ENCODE data around the gene PRRT1.
A peak's percentile ranks its signal among the peaks of the same experiment; 100 is the strongest.

PRRT1 gene

DNA sequence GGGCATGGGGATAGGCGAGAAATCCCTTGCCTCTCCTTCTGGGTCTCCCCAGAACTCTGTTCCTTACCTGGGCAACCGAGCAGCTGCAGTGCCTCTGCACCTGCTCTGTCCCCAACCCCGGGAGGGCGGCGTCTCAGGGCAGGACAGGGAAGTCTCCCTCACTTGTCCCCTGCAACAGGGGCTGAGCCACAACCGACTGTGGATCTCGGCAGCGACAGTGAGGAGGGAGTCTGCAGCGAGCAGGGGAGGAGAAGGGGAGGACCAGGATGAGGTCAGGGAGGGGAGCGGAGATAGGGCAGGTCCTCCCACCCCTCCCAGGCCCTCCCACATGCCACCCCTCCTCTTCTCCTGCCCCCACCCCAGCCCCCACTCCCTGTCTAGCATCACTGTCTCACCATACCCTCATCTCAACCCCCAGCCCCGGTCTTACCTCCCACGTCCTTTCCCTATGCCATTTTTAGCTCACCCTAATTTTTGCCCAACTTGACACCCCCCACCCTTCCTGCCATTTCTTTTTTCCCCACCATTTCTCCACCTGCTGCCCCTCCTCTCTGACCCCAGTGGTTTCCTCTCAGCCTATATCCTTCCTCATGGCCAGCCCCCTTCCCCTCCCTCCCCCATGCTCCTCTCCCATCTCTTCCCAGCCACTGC is 42.5 kb downstream of the PRRT1 start, which contains the start of gene TNXB:
TSS of gene TNXB (minus strand) at position 225 of the 651 bp plus-strand sequence. CDS start 11,140 bp downstream, outside the sequence.
- no peak for TF ChIP-seq YY1 (IDR thresholded peaks at IDR 0.05; ENCODE audit: low read depth)

DNA sequence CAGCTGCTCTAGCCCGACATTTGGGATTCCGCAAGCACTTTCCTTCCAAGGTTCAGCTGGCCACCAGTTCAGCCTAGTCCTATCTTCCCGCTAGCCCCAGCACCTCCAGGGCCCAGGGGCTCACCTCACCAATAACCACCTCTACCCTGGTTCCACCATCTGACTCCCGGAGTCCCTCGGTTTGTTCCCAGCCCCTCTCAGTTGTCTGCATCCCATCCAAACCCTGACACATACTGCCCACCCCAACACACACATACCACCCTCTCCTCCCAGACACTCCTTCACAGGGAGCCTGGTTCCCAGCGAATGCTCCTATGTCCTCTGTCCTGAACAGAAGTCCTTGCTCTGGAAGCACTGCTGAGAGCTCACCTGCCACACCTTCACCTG is 43.0 kb downstream of the PRRT1 start:
- TF ChIP-seq CREB1 (IDR thresholded peaks at IDR 0.05; ENCODE audit: low read depth), result no peak
- TF ChIP-seq TEAD4 (IDR thresholded peaks at IDR 0.05), result no peak
- TF ChIP-seq, protein P1, sequence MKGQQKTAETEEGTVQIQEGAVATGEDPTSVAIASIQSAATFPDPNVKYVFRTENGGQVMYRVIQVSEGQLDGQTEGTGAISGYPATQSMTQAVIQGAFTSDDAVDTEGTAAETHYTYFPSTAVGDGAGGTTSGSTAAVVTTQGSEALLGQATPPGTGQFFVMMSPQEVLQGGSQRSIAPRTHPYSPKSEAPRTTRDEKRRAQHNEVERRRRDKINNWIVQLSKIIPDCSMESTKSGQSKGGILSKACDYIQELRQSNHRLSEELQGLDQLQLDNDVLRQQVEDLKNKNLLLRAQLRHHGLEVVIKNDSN (IDR thresholded peaks at IDR 0.05), result no peak
- TF ChIP-seq FOXM1 (IDR thresholded peaks at IDR 0.05; ENCODE audit: borderline replicate concordance, low read depth), result no peak
- no peak for TF ChIP-seq CEBPB (IDR thresholded peaks at IDR 0.05)
- TF ChIP-seq EP300 (IDR thresholded peaks at IDR 0.05; ENCODE audit: borderline replicate concordance), result no peak
- no peak for TF ChIP-seq NFIC (IDR thresholded peaks at IDR 0.05)
- TF ChIP-seq YY1 (IDR thresholded peaks at IDR 0.05; ENCODE audit: low read depth), result no peak
- TF ChIP-seq, protein P2, sequence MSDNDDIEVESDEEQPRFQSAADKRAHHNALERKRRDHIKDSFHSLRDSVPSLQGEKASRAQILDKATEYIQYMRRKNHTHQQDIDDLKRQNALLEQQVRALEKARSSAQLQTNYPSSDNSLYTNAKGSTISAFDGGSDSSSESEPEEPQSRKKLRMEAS (IDR thresholded peaks at IDR 0.05), result no peak
- TF ChIP-seq TCF12 (IDR thresholded peaks at IDR 0.05; ENCODE audit: low read depth), result no peak

DNA sequence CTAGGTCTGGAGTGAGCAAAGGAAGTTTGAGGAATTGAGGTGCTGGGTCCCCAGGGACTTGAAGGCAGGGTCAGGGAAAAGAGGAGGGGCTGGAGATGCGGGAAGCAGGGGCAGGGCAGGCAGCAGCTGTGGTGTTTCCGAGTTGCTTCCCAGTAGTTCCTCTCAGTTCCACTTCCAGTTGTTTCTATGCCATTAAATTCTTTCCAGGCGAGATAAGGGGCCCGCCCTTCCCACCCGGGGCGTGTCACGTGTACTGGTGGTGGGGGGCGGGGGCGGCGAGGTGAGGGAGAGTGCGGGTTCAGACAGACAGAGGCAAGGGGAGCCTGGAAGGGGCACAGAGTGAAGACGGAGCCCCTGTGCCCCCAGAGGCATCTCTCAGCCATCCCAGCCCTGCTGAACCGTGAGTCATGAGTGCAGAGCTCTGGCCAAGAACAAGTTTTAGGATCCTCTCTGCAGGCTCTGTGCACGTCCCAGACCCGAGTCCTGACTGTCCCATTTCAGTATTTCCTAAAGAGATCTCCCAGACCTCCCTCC is 43.6 kb downstream of the PRRT1 start:
- TF ChIP-seq, protein P1 (IDR thresholded peaks at IDR 0.05), result peak; percentile 54; the same call in 1 of the 2 replicates
- TF ChIP-seq TCF12 (IDR thresholded peaks at IDR 0.05; ENCODE audit: low read depth), result no peak
- TF ChIP-seq EP300 (IDR thresholded peaks at IDR 0.05; ENCODE audit: borderline replicate concordance), result no peak
- TF ChIP-seq TEAD4 (IDR thresholded peaks at IDR 0.05), result no peak

DNA sequence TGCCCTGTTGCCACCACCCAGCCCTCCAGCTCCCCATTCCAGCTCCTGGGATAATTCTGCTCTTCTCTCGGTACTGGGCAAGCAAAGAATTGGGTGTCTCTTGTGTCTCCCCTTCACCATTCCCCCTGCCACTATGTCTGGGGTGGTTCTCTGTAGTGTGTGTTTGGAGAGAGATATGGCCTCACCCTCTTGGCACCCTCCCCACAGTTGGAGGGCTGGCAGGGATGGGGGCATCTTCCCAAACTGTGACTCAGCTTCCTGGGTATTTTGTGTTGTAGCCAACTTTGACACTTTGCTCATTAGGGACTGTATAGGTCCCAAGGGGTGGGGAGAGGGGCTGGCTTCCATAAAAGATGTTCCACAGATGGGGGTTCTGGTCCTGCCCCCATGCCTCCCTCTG is 44.3 kb downstream of the PRRT1 start:
- no peak for TF ChIP-seq FOXM1 (IDR thresholded peaks at IDR 0.05; ENCODE audit: borderline replicate concordance, low read depth)
- TF ChIP-seq YY1 (IDR thresholded peaks at IDR 0.05; ENCODE audit: low read depth), result no peak
- TF ChIP-seq CEBPB (IDR thresholded peaks at IDR 0.05), result no peak
- TF ChIP-seq, protein P3, sequence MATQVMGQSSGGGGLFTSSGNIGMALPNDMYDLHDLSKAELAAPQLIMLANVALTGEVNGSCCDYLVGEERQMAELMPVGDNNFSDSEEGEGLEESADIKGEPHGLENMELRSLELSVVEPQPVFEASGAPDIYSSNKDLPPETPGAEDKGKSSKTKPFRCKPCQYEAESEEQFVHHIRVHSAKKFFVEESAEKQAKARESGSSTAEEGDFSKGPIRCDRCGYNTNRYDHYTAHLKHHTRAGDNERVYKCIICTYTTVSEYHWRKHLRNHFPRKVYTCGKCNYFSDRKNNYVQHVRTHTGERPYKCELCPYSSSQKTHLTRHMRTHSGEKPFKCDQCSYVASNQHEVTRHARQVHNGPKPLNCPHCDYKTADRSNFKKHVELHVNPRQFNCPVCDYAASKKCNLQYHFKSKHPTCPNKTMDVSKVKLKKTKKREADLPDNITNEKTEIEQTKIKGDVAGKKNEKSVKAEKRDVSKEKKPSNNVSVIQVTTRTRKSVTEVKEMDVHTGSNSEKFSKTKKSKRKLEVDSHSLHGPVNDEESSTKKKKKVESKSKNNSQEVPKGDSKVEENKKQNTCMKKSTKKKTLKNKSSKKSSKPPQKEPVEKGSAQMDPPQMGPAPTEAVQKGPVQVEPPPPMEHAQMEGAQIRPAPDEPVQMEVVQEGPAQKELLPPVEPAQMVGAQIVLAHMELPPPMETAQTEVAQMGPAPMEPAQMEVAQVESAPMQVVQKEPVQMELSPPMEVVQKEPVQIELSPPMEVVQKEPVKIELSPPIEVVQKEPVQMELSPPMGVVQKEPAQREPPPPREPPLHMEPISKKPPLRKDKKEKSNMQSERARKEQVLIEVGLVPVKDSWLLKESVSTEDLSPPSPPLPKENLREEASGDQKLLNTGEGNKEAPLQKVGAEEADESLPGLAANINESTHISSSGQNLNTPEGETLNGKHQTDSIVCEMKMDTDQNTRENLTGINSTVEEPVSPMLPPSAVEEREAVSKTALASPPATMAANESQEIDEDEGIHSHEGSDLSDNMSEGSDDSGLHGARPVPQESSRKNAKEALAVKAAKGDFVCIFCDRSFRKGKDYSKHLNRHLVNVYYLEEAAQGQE (IDR thresholded peaks at IDR 0.05; ENCODE audit: low read depth), result no peak
- TF ChIP-seq, protein P2 (IDR thresholded peaks at IDR 0.05), result no peak
- TF ChIP-seq ZBTB7A (IDR thresholded peaks at IDR 0.05; ENCODE audit: low read depth), result no peak
- TF ChIP-seq TCF12 (IDR thresholded peaks at IDR 0.05; ENCODE audit: low read depth), result no peak
- TF ChIP-seq EGR1 (IDR thresholded peaks at IDR 0.05), result no peak
- no peak for TF ChIP-seq EP300 (IDR thresholded peaks at IDR 0.05; ENCODE audit: borderline replicate concordance)
- TF ChIP-seq TAF1 (IDR thresholded peaks at IDR 0.05; ENCODE audit: low read depth), result no peak
- no peak for TF ChIP-seq NFIC (IDR thresholded peaks at IDR 0.05)
- TF ChIP-seq CREB1 (IDR thresholded peaks at IDR 0.05; ENCODE audit: low read depth), result no peak

DNA sequence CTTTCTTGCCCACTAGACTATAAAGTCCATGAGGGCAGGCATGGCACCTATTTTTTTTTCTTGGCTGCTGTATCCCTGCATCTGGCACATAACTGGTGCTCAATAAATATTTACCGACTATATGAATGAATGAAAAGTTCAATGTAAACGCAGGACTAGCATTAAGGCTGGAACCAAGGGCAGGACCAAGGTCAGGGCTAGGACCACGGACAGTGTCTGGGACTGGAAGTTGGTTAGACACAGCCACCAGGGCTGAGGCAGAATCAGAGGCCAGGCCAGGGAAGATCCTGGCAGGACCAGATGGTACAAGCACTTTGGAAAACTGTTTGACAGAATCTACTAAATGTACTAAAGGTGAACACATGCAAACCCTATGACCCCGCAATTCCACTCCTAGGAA is 46.3 kb downstream of the PRRT1 start:
- TF ChIP-seq YY1 (IDR thresholded peaks at IDR 0.05; ENCODE audit: low read depth), result no peak
- TF ChIP-seq, protein P3 (IDR thresholded peaks at IDR 0.05; ENCODE audit: low read depth), result peak; percentile 97

DNA sequence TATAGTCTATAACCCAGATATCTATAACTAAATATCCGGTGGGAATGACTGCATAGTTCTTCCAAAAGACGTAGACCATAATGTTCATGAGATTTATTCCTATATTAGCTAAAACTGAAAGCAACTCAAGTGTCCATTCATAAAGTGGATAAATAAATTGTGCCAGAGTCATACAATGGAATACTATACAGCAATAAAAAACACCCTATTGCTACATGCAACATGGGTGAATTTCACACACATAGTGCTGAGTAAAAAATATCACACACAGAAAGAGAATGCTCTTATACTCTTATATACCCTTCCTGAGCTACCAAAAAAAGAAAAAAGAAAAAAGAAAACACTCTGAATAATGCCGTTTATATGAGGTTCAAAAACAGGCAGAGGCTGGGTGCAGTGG is 49.5 kb downstream of the PRRT1 start:
- TF ChIP-seq, protein P2 (IDR thresholded peaks at IDR 0.05), result no peak
- TF ChIP-seq ZBTB7A (IDR thresholded peaks at IDR 0.05; ENCODE audit: low read depth) (no peak), CREB1 (IDR thresholded peaks at IDR 0.05; ENCODE audit: low read depth) (no peak), YY1 (IDR thresholded peaks at IDR 0.05; ENCODE audit: low read depth) (no peak), TAF1 (IDR thresholded peaks at IDR 0.05; ENCODE audit: low read depth) (no peak)
